ENCODE measurements around the gene FGB. TPM values are rescaled to one million over a fixed set of nuclear protein-coding genes. Genes with fewer than 3 reads are reported as not detected.

FGB gene
- total RNA-seq, 1 donor from 2014 or later, result 37.0 TPM

- H3K27ac ChIP-seq, result no peak overlapping the region
- intact Hi-C loops (cut with DNase I), result no loop called here
- no peak for DNase-seq (ENCODE audit: low spot score in 2 of 2)
- H3K4me1 ChIP-seq, result no peaks in the 10 kb centered on the region
- H3K4me3 ChIP-seq, result no peak overlapping the region
- H3K27me3 ChIP-seq, result no peaks in the 10 kb centered on the region
- TF ChIP-seq CTCF (IDR thresholded peaks at IDR 0.05), result no peak
- H3K36me3 ChIP-seq, result no peaks in the 10 kb centered on the region
- no peaks in the 10 kb centered on the region for H3K9me3 ChIP-seq
Observed at GRCh38 chr4:154597798-154598774, 35.3 kb downstream of the FGB start.

- intact Hi-C loops (cut with DNase I), result no loop called here
- Histone ChIP-seq H3K27me3 (no peaks in the 10 kb centered on the region), H3K4me1 (no peaks in the 10 kb centered on the region), H3K4me3 (no peak overlapping the region), H3K27ac (no peak overlapping the region), H3K9me3 (no peaks in the 10 kb centered on the region), H3K36me3 (no peaks in the 10 kb centered on the region)
- no peak for DNase-seq (ENCODE audit: low spot score in 2 of 2)
- no peak for TF ChIP-seq CTCF (IDR thresholded peaks at IDR 0.05)
Observed at GRCh38 chr4:154602404-154603020, 39.7 kb downstream of the FGB start.

- intact Hi-C loops (cut with DNase I), result no loop called here
- H3K9me3 ChIP-seq, result no peaks in the 10 kb centered on the region
- no peaks in the 10 kb centered on the region for H3K36me3 ChIP-seq
- no peak for DNase-seq (ENCODE audit: low spot score in 2 of 2)
- H3K27me3 ChIP-seq, result no peaks in the 10 kb centered on the region
- TF ChIP-seq CTCF (IDR thresholded peaks at IDR 0.05), result no peak
- no peak overlapping the region for H3K27ac ChIP-seq
- no peaks in the 10 kb centered on the region for H3K4me1 ChIP-seq
- no peak overlapping the region for H3K4me3 ChIP-seq
Observed at GRCh38 chr4:154603033-154603943, 40.5 kb downstream of the FGB start.

GRCh38 chr4:154604696-154605200, 41.9 kb downstream of the FGB start:
- Histone ChIP-seq H3K4me1 (no peaks in the 10 kb centered on the region), H3K27ac (no peak overlapping the region), H3K9me3 (no peaks in the 10 kb centered on the region), H3K4me3 (no peak overlapping the region), H3K27me3 (no peaks in the 10 kb centered on the region), H3K36me3 (no peaks in the 10 kb centered on the region)
- DNase-seq (ENCODE audit: low spot score in 2 of 2), result no peak
- no peak for TF ChIP-seq CTCF (IDR thresholded peaks at IDR 0.05)
- intact Hi-C loops (cut with DNase I), result no loop called here
